ENCODE data around the gene NLN. TPM values are rescaled to one million over a fixed set of nuclear protein-coding genes. Genes with fewer than 3 reads are reported as not detected.

NLN gene
- total RNA-seq, 1 donor: 3.3 TPM

GRCh38 chr5:65819905-65820240 lies 97.9 kb downstream of the NLN start:
- Histone ChIP-seq H3K4me1 (ENCODE audit: insufficient read depth, low read length) (peaks cover 25% of the 10 kb centered on the region), H3K9me3 (ENCODE audit: low read depth, low read length) (no peaks in the 10 kb centered on the region), H3K4me3 (ENCODE audit: low read length) (no peak overlapping the region), H3K27me3 (ENCODE audit: insufficient read depth, low read length) (no peaks in the 10 kb centered on the region)

DNA sequence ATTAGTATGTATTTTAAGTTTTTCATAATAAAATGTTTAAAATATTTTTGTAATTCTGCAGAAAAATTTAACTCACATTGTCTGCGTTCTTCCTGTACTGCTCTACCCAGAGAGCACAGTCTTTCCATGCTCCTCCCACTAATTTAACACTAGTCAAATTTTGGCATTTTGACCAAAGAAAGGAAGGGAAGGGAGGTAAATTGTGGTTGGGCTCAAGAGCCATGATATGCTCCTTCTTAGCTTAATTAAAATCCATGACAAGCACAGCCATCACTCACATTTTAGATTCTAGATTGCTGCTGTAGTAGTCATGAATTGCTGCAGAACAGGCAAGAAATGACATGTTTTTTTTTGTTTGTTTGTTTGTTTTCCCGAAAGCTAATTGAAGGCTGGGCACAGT lies 98.4 kb downstream of the NLN start:
- Histone ChIP-seq H3K4me1 (ENCODE audit: insufficient read depth, low read length) (peaks cover 26% of the 10 kb centered on the region), H3K4me3 (ENCODE audit: low read length) (no peak overlapping the region)

GRCh38 chr5:65821966-65822365 lies 100.0 kb downstream of the NLN start:
- Histone ChIP-seq H3K4me1 (ENCODE audit: insufficient read depth, low read length) (peaks cover 40% of the 10 kb centered on the region), H3K4me3 (ENCODE audit: low read length) (no peak overlapping the region), H3K27me3 (ENCODE audit: insufficient read depth, low read length) (no peaks in the 10 kb centered on the region), H3K9me3 (ENCODE audit: low read depth, low read length) (no peaks in the 10 kb centered on the region)

More for the DNA sequence above, 98.4 kb downstream of the NLN start:
- no peaks in the 10 kb centered on the region for H3K9me3 ChIP-seq (ENCODE audit: low read depth, low read length)
- H3K27me3 ChIP-seq (ENCODE audit: insufficient read depth, low read length): no peaks in the 10 kb centered on the region

- H3K4me3 ChIP-seq (ENCODE audit: low read length): no peak overlapping the region
- H3K27me3 ChIP-seq (ENCODE audit: insufficient read depth, low read length): no peaks in the 10 kb centered on the region
- H3K9me3 ChIP-seq (ENCODE audit: low read depth, low read length): no peaks in the 10 kb centered on the region
- H3K4me1 ChIP-seq (ENCODE audit: insufficient read depth, low read length): peaks cover 40% of the 10 kb centered on the region
These were observed 100.7 kb downstream of the NLN start for GRCh38 chr5:65822710-65823109.

DNA sequence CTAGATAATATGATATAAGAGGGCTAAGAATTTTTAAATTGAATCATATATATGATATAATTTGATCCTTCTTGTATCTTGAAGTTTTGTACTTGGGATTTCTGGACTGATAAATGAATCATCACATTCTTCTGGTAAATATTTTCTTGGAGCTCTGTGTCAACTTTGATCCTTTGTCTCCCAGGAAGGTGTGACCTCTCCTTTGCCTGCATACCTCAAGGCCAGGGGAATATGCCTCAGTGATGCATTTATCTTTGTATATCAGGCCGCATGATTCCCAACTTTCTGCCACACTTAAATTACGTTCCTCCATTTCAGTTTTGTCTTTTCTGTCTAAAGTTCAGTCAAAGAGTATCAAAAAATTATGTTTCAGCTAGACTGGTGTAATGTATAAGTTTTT lies 101.2 kb downstream of the NLN start:
- Histone ChIP-seq H3K27me3 (ENCODE audit: insufficient read depth, low read length) (no peaks in the 10 kb centered on the region), H3K4me1 (ENCODE audit: insufficient read depth, low read length) (peaks cover 40% of the 10 kb centered on the region), H3K4me3 (ENCODE audit: low read length) (no peak overlapping the region), H3K9me3 (ENCODE audit: low read depth, low read length) (no peaks in the 10 kb centered on the region)

DNA sequence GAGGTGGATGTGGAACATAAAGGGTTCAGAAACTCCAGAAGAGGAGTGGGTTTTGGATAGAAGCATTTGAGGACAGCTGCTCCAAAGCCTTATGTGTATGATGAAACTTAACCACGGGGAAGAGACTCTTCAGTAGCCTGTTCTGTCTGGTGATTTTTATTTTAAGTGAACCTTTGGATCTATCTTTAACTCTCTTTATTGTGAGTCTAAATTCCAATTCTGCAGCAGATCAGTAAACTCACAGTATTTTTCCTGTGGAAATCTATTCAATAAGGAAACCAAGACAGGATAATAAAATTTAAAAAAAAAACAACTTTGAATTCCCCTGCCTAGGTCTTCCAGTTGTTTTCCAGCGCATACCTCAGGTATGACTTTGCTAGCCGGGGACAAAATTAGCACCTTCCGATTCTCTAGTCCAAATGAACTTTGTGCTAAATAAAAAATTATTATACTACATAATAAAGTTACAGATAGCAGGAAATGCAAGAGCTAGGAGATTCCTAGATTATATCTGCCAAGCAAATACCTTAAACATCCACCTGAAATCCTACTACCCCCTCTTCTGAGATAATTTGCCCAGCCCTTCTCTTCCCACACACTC lies 101.9 kb downstream of the NLN start:
- Histone ChIP-seq H3K4me1 (ENCODE audit: insufficient read depth, low read length) (peaks cover 40% of the 10 kb centered on the region), H3K27me3 (ENCODE audit: insufficient read depth, low read length) (no peaks in the 10 kb centered on the region), H3K4me3 (ENCODE audit: low read length) (no peak overlapping the region), H3K9me3 (ENCODE audit: low read depth, low read length) (no peaks in the 10 kb centered on the region)

DNA sequence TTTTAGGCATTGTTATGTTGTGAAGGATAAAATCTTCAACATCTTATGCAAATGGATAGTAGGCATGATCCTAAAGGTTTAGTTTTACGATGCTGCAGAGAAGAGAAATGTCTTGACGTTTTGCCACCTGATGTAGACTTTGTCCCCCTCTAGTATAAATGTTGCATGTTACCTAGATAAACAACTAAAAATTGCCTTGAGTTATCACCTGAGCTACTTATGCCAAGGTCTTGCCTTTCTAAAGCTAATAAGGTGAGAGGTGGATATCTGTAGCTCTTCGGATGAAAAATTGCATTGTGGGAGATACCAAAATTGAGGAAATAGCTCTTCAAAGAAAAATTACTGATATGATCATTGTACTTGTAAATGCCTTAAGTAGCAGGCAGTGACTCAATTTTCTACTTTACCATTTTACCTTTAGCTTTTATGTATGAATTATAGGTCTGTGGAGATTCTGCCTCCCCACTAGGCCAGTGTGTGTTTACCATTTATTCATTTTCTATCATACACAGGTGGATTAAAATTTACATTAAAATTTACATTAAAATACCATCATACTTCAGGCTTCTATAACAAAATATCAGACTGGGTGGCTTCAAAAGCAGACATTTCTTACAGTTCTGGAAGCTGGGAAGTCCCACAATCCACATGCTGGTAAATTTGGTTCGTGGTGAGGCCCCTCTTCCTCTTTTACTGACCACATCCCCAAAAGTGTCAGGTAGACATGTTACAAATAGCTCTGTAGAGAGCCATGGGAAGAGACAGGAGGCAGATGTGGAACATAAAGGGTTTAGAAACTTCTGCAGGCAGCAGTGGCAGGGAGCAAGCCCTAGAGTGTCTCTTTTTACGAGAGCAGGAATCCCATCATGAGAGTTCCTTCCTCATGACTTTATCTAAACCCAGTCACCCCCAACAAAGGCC lies 103.7 kb downstream of the NLN start:
- no peaks in the 10 kb centered on the region for H3K27me3 ChIP-seq (ENCODE audit: insufficient read depth, low read length)
- H3K4me3 ChIP-seq (ENCODE audit: low read length): no peak overlapping the region
- H3K9me3 ChIP-seq (ENCODE audit: low read depth, low read length): no peaks in the 10 kb centered on the region
- H3K4me1 ChIP-seq (ENCODE audit: insufficient read depth, low read length): peaks cover 25% of the 10 kb centered on the region

DNA sequence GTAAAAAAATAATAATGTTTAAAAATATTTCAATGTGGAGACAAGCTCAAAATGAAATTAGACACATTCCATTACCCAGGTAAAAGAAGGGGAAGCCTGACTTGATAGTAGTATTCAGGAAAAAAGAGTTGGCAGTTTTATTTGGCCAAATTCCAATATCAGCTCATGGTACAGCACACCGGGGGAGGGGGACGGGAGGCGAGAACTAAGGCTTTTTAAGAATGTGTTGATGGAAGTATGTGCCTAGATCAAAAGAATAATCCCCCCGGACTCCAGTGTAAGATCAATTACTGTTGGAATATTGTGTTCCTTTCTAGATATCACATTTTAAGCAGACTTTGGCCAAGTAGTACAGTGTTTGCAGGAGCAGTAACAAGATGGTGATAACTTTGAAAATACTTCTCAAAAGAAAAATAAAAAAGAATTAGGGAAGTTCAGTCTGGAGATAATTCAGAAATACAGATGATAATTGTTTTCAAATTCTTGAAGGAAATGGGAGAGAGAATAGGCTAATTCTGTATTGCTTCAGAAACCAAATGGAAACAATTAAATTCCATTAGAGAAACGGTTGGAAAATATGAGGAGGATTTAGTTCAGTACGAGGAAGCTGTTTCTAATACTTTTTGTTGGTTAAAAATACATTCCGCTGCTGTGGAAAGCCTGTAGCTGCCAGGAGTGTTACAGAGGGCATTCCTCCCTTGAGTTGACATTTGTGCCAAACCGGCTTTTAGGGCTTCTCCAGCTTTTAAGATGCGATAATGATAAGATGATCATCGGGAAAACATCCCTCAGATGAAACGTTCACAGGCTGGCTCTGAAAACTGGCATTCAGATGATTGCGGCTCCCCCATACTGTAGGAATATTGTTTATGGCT lies 106.3 kb downstream of the NLN start:
- H3K27me3 ChIP-seq (ENCODE audit: insufficient read depth, low read length): no peaks in the 10 kb centered on the region
- H3K9me3 ChIP-seq (ENCODE audit: low read depth, low read length): no peaks in the 10 kb centered on the region
- H3K4me3 ChIP-seq (ENCODE audit: low read length): no peak overlapping the region
- peaks cover 15% of the 10 kb centered on the region for H3K4me1 ChIP-seq (ENCODE audit: insufficient read depth, low read length)

- Histone ChIP-seq H3K27me3 (ENCODE audit: insufficient read depth, low read length) (no peaks in the 10 kb centered on the region), H3K4me1 (ENCODE audit: insufficient read depth, low read length) (peaks cover 9% of the 10 kb centered on the region), H3K4me3 (ENCODE audit: low read length) (no peak overlapping the region)
These were observed 108.9 kb downstream of the NLN start for GRCh38 chr5:65830856-65831255.

DNA sequence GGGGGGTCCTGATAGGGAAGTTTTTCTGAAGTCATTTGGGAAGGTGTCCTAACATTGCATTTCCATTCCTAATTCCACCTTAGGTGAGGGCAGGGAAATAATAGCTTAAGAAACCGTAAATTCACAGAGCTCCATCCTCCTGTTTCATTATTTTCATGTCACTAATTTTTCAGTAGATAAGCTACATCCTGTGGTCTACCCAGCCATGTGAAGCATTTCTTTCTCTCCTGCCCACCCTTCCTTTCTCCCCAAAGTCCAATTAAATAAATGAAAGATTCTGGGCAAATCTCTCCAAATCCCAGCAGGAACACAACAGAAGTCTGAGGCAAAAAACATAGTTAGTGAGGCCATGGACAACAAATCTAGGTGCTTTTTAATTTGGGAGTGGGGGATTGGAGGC lies 109.3 kb downstream of the NLN start:
- peaks cover 5% of the 10 kb centered on the region for H3K4me1 ChIP-seq (ENCODE audit: insufficient read depth, low read length)
- H3K27me3 ChIP-seq (ENCODE audit: insufficient read depth, low read length): no peaks in the 10 kb centered on the region
- H3K4me3 ChIP-seq (ENCODE audit: low read length): no peak overlapping the region
- H3K9me3 ChIP-seq (ENCODE audit: low read depth, low read length): no peaks in the 10 kb centered on the region

More at GRCh38 chr5:65830856-65831255, 108.9 kb downstream of the NLN start:
- no peaks in the 10 kb centered on the region for H3K9me3 ChIP-seq (ENCODE audit: low read depth, low read length)

- no peak overlapping the region for H3K4me3 ChIP-seq (ENCODE audit: low read length)
- H3K9me3 ChIP-seq (ENCODE audit: low read depth, low read length): no peaks in the 10 kb centered on the region
- no peaks in the 10 kb centered on the region for H3K27me3 ChIP-seq (ENCODE audit: insufficient read depth, low read length)
- H3K4me1 ChIP-seq (ENCODE audit: insufficient read depth, low read length): no peaks in the 10 kb centered on the region
These were observed 110.1 kb downstream of the NLN start for GRCh38 chr5:65832152-65832551.

- no peaks in the 10 kb centered on the region for H3K9me3 ChIP-seq (ENCODE audit: low read depth, low read length)
These were observed 110.7 kb downstream of the NLN start for GRCh38 chr5:65832603-65833228.

GRCh38 chr5:65833780-65834179 lies 111.8 kb downstream of the NLN start:
- H3K9me3 ChIP-seq (ENCODE audit: low read depth, low read length): no peaks in the 10 kb centered on the region

More at GRCh38 chr5:65832603-65833228, 110.7 kb downstream of the NLN start:
- Histone ChIP-seq H3K4me3 (ENCODE audit: low read length) (no peak overlapping the region), H3K27me3 (ENCODE audit: insufficient read depth, low read length) (no peaks in the 10 kb centered on the region), H3K4me1 (ENCODE audit: insufficient read depth, low read length) (no peaks in the 10 kb centered on the region)

GRCh38 chr5:65834306-65834705 lies 112.3 kb downstream of the NLN start:
- no peaks in the 10 kb centered on the region for H3K4me1 ChIP-seq (ENCODE audit: insufficient read depth, low read length)
- no peaks in the 10 kb centered on the region for H3K27me3 ChIP-seq (ENCODE audit: insufficient read depth, low read length)
- no peak overlapping the region for H3K4me3 ChIP-seq (ENCODE audit: low read length)
- H3K9me3 ChIP-seq (ENCODE audit: low read depth, low read length): no peaks in the 10 kb centered on the region

More at GRCh38 chr5:65833780-65834179, 111.8 kb downstream of the NLN start:
- Histone ChIP-seq H3K4me1 (ENCODE audit: insufficient read depth, low read length) (no peaks in the 10 kb centered on the region), H3K27me3 (ENCODE audit: insufficient read depth, low read length) (no peaks in the 10 kb centered on the region), H3K4me3 (ENCODE audit: low read length) (no peak overlapping the region)
